GM12872 (cell line): ENCODE results near the gene PROK1.

Experiments
- CTCF ChIP-seq: IDR thresholded peaks from 3 replicates; pipeline ENCODE4 v1.5.1; 2011; ENCODE audit warnings: low read depth, mild to moderate bottlenecking, low read length, moderate library complexity; ENCODE audit not compliant: insufficient read depth

The PROK1 gene

GRCh38 chr1:110463725-110464124 is 12.8 kb downstream of the PROK1 start:
- no peak for TF ChIP-seq CTCF

GRCh38 chr1:110464340-110464739 is 13.4 kb downstream of the PROK1 start:
- no peak for TF ChIP-seq CTCF

GRCh38 chr1:110465038-110465813 is 14.3 kb downstream of the PROK1 start:
- no peak for TF ChIP-seq CTCF

- no peak for TF ChIP-seq CTCF
Measured at GRCh38 chr1:110465814-110466380, 14.9 kb downstream of the PROK1 start.

- TF ChIP-seq CTCF = no peak
Measured at GRCh38 chr1:110466646-110467280, 15.8 kb downstream of the PROK1 start.

GRCh38 chr1:110471131-110471530 is 20.2 kb downstream of the PROK1 start:
- no peak for TF ChIP-seq CTCF

GRCh38 chr1:110472546-110472945 is 21.6 kb downstream of the PROK1 start:
- TF ChIP-seq CTCF = no peak
